Naive thymus-derived CD4-positive, alpha-beta T cell (primary cell): ENCODE data around the gene TRIM33. TPM values are rescaled to one million over a fixed set of nuclear protein-coding genes. Genes with fewer than 3 reads are reported as not detected.

Experiments used
- ATAC-seq: fragments of 150-1000 bp; cut with Tn5 transposase; 2 replicates; pipeline ENCODE4 v1.10.0; 2021; ENCODE audit warnings: mild to moderate bottlenecking, moderate library complexity
- CTCF ChIA-PET: fragments of 350-600 bp; sonication (Branson Sonifier 250); formaldehyde crosslinking; loops from one replicate; lab custom pipeline; 2021; ENCODE audit warnings: antibody characterized with exemption; lab: Charles Lee
- POLR2A ChIA-PET: fragments of 350-600 bp; sonication (Branson Sonifier 250); formaldehyde crosslinking; loops from one replicate; lab custom pipeline; 2021; ENCODE audit warnings: antibody characterized with exemption, inconsistent platforms; lab: Charles Lee
- DNase-seq, 9 donors: peaks; one replicate each; pipeline versions ENCODE4 v3.0.0 to v3.0.0-alpha.2; 2020 to 2022; ENCODE audit warnings: mixed read lengths in 1 of 9
- H3K27ac ChIP-seq: one replicate; pipeline ENCODE4 v1.7.0; 2013; ENCODE audit warnings: mild to moderate bottlenecking, low read depth, low read length, moderate library complexity
- H3K27me3 ChIP-seq, 2 donors: one replicate each; pipeline ENCODE4 v1.7.0; 2013; ENCODE audit warnings: low read length in 2 of 2, mild to moderate bottlenecking in 2 of 2, moderate library complexity in 2 of 2; ENCODE audit not compliant: control insufficient read depth in 2 of 2, insufficient read depth in 2 of 2
- H3K36me3 ChIP-seq, 3 experiments: 1 replicate in 2 of 3; 2 replicates in 1 of 3; pipeline ENCODE4 v1.7.0; 2013; ENCODE audit warnings: low read length in 3 of 3, mild to moderate bottlenecking in 3 of 3, moderate library complexity in 1 of 3; ENCODE audit not compliant: insufficient read depth in 3 of 3, control insufficient read depth in 2 of 3
- H3K4me1 ChIP-seq, 2 donors: one replicate each; pipeline ENCODE4 v1.7.0; 2013; ENCODE audit warnings: low read length in 2 of 2, mild to moderate bottlenecking in 2 of 2, moderate library complexity in 1 of 2; ENCODE audit not compliant: control insufficient read depth in 2 of 2, insufficient read depth in 2 of 2
- H3K4me3 ChIP-seq: 2 replicates; pipeline ENCODE4 v1.7.0; 2013; ENCODE audit warnings: mild to moderate bottlenecking, low read length
- H3K9me3 ChIP-seq, 3 experiments: 1 replicate in 2 of 3; 2 replicates in 1 of 3; pipeline ENCODE4 v1.7.0; 2013; ENCODE audit warnings: low read length in 3 of 3; ENCODE audit not compliant: control insufficient read depth in 2 of 3
- H3K27ac Mint-ChIP-seq, 9 donors: one replicate each; pipeline ENCODE4 v1.8.0; 2020 to 2022; ENCODE audit warnings: mixed read lengths in 9 of 9, mild to moderate bottlenecking in 8 of 9, moderate library complexity in 5 of 9, inconsistent platforms in 2 of 9
- H3K27me3 Mint-ChIP-seq, 5 donors: one replicate each; pipeline ENCODE4 v1.8.0; 2021 to 2022; ENCODE audit warnings: mixed read lengths in 5 of 5, mild to moderate bottlenecking in 1 of 5
- H3K36me3 Mint-ChIP-seq, 5 donors: one replicate each; pipeline ENCODE4 v1.8.0; 2020 to 2022; ENCODE audit warnings: mixed read lengths in 5 of 5, mild to moderate bottlenecking in 3 of 5, inconsistent platforms in 1 of 5
- H3K4me1 Mint-ChIP-seq, 7 donors: one replicate each; pipeline ENCODE4 v1.8.0; 2020 to 2022; ENCODE audit warnings: mixed read lengths in 7 of 7, mild to moderate bottlenecking in 3 of 7, inconsistent platforms in 1 of 7
- H3K4me3 Mint-ChIP-seq, 10 donors: one replicate each; pipeline ENCODE4 v1.8.0; 2020 to 2022; ENCODE audit warnings: mild to moderate bottlenecking in 10 of 10, mixed read lengths in 10 of 10, moderate library complexity in 6 of 10, inconsistent platforms in 2 of 10
- H3K9me3 Mint-ChIP-seq, 11 donors: one replicate each; pipeline ENCODE4 v1.8.0; 2020 to 2022; ENCODE audit warnings: mixed read lengths in 11 of 11, mild to moderate bottlenecking in 4 of 11, inconsistent platforms in 1 of 11, moderate library complexity in 1 of 11
- intact Hi-C, 2 donors: fragments of 100-400 bp; cut with micrococcal nuclease; formaldehyde crosslinking; loops; one replicate each; pipeline ENCODE4 v1.15.1; 2023
- polyA plus RNA-seq, 2 donors: library from polyadenylated mRNA; unstranded; fragments of 300-500 nt; fragmentation: Illumina TruSeq; gene quantifications; one replicate each; pipeline ENCODE4 v1.2.3, GENCODE V29; 2021
- total RNA-seq, 6 experiments: library from RNA in 5 of 6; stranded (reverse) in 5 of 6; gene quantifications; 1 replicate in 5 of 6; 2 replicates in 1 of 6; pipeline ENCODE4 v1.2.3 and lab custom pipeline; 2021 to 2026

TRIM33 gene
- 10 to 100 TPM; 43.8 to 57.6 (median 51.1) TPM for total RNA-seq
- 10 to 100 TPM; 28.7 to 45.4 TPM for polyA plus RNA-seq
- total RNA-seq (lab: John Stamatoyannopoulos, UW): 122 reads per million, percentile 87 among the genes with 10 or more reads in this experiment

- H3K4me1 Mint-ChIP-seq: peaks cover 41 to 63% (median 52%) of the 10 kb centered on the region in 7 donors
Observed at GRCh38 chr1:114511032-114511785, at the start of gene TRIM33. Gene TRIM33 (minus strand): TSS chr1:114511203. CDS start chr1:114511076, 127 bp downstream.

GRCh38 chr1:114559356-114559755 lies 48.4 kb upstream of the TRIM33 start:
- Mint-ChIP-seq H3K27me3 (no peaks in the 10 kb centered on the region), H3K4me3 (no peak overlapping the region), H3K36me3 (peaks cover 0 to 11% (median 4%) of the 10 kb centered on the region in 5 donors), H3K4me1 (peaks cover 0 to 3% (median 0%) of the 10 kb centered on the region in 7 donors), H3K27ac (no peak overlapping the region), H3K9me3 (peaks cover 0 to 2% (median 0%) of the 10 kb centered on the region in 11 donors)
- no peaks in the 10 kb centered on the region for H3K4me1 ChIP-seq
- POLR2A ChIA-PET: interaction anchor here (1.2 kb wide), 1 partner anchor 8 kb away, joined by 5 read pairs; no protein-coding TSS in a partner anchor
- CTCF ChIA-PET: interaction anchor here (0.7 to 1.1 kb wide), 2 partner anchors 8 to 1416 kb away, joined by 4 read pairs; no protein-coding TSS in a partner anchor
- no peak overlapping the region for H3K27ac ChIP-seq
- no peak overlapping the region for H3K4me3 ChIP-seq
- no peaks in the 10 kb centered on the region for H3K27me3 ChIP-seq
- no peaks in the 10 kb centered on the region for H3K36me3 ChIP-seq
- ATAC-seq (peak; percentile 37), DNase-seq (no peak)
- no peaks in the 10 kb centered on the region for H3K9me3 ChIP-seq
- intact Hi-C loops: loop anchor here (5.0 kb wide), 2 partner anchors 582 to 1417 kb away; partner anchors contain the start of gene OLFML3 (in 1 of the 2)

More at GRCh38 chr1:114511032-114511785, at the start of gene TRIM33:
- CTCF ChIA-PET: no interaction called here
- peak; percentile 91 to 95 (median 93) for DNase-seq
- Mint-ChIP-seq H3K4me3 (peak within 1 kb of the TSS; percentile 86 to 99 (median 97)), H3K27me3 (peaks cover 0 to 7% (median 0%) of the 10 kb centered on the region in 5 donors), H3K27ac (peak within 1 kb of the TSS; percentile 98 to 100 (median 99)), H3K9me3 (no peaks in the 10 kb centered on the region), H3K36me3 (peaks cover 0 to 16% (median 5%) of the 10 kb centered on the region in 5 donors)
- peak within 1 kb of the TSS; percentile 100 for H3K27ac ChIP-seq
- peak; percentile 89 for ATAC-seq
- no peaks in the 10 kb centered on the region for H3K9me3 ChIP-seq
- intact Hi-C loops: loop anchor here (1.0 to 10.0 kb wide), 17 partner anchors 42 to 1555 kb away; partner anchors contain the start of genes BCAS2 (in 2 of the 2), CSDE1 (in 2 of the 2), MAGI3 (in 2 of the 2) and NRAS (in 2 of the 2)
- H3K36me3 ChIP-seq: peaks cover 0 to 18% (median 0%) of the 10 kb centered on the region in 3 experiments
- peak within 1 kb of the TSS; percentile 71 for H3K4me3 ChIP-seq
- H3K27me3 ChIP-seq: no peaks in the 10 kb centered on the region
- peaks cover 22 to 29% of the 10 kb centered on the region in 2 donors for H3K4me1 ChIP-seq
- POLR2A ChIA-PET: interaction anchor here (0.7 to 3.1 kb wide), 24 partner anchors 13 to 1815 kb away, joined by 3 to 20 read pairs (median 4); partner anchors contain the start of genes BCAS2, CSDE1, DENND2C and NRAS

- no peaks in the 10 kb centered on the region for H3K36me3 ChIP-seq
- H3K27ac Mint-ChIP-seq: no peak overlapping the region
- ChIA-PET POLR2A (interaction anchor here (1.2 kb wide), 1 partner anchor 9 kb away, joined by 5 read pairs; no protein-coding TSS in a partner anchor), CTCF (no interaction called here)
- no peak overlapping the region for H3K4me3 ChIP-seq
- H3K4me1 ChIP-seq: no peaks in the 10 kb centered on the region
- H3K27me3 Mint-ChIP-seq: no peaks in the 10 kb centered on the region
- intact Hi-C loops: loop anchor here (1.0 to 5.0 kb wide), 4 partner anchors 212 to 1416 kb away; partner anchors contain the start of gene OLFML3 (in 1 of the 2)
- H3K27me3 ChIP-seq: no peaks in the 10 kb centered on the region
- peaks cover 0 to 3% (median 0%) of the 10 kb centered on the region in 7 donors for H3K4me1 Mint-ChIP-seq
- DNase-seq: peak in 4 of 9 donors; percentile 16 to 39 (median 25)
- H3K4me3 Mint-ChIP-seq: no peak overlapping the region
- H3K9me3 ChIP-seq: no peaks in the 10 kb centered on the region
- no peak overlapping the region for H3K27ac ChIP-seq
- no peak for ATAC-seq
- H3K36me3 Mint-ChIP-seq: peaks cover 0 to 10% (median 0%) of the 10 kb centered on the region in 5 donors
- peaks cover 0 to 2% (median 0%) of the 10 kb centered on the region in 11 donors for H3K9me3 Mint-ChIP-seq
Observed at GRCh38 chr1:114558544-114558943, 47.5 kb upstream of the TRIM33 start.

GRCh38 chr1:114554577-114554976 lies 43.6 kb upstream of the TRIM33 start:
- intact Hi-C loops: no loop called here
- Mint-ChIP-seq H3K4me1 (peaks cover 0 to 3% (median 0%) of the 10 kb centered on the region in 7 donors), H3K27me3 (peaks cover 0 to 3% (median 0%) of the 10 kb centered on the region in 5 donors), H3K27ac (no peak overlapping the region), H3K36me3 (no peaks in the 10 kb centered on the region), H3K9me3 (no peaks in the 10 kb centered on the region), H3K4me3 (no peak overlapping the region)
- Histone ChIP-seq H3K36me3 (no peaks in the 10 kb centered on the region), H3K27ac (no peak overlapping the region), H3K27me3 (no peaks in the 10 kb centered on the region), H3K4me3 (no peak overlapping the region), H3K4me1 (no peaks in the 10 kb centered on the region), H3K9me3 (no peaks in the 10 kb centered on the region)
- no peak for DNase-seq
- POLR2A ChIA-PET: no interaction called here
- ATAC-seq: no peak
- CTCF ChIA-PET: interaction anchor here (0.6 kb wide), 1 partner anchor 536 kb away, joined by 3 read pairs; no protein-coding TSS in a partner anchor

GRCh38 chr1:114552106-114552639 lies 41.2 kb upstream of the TRIM33 start:
- CTCF ChIA-PET: interaction anchor here (0.6 kb wide), 1 partner anchor 18 kb away, joined by 3 read pairs; no protein-coding TSS in a partner anchor
- POLR2A ChIA-PET: interaction anchor here (0.7 kb wide), 1 partner anchor 92 kb away, joined by 3 read pairs; no protein-coding TSS in a partner anchor
- Mint-ChIP-seq H3K9me3 (no peaks in the 10 kb centered on the region), H3K27me3 (peaks cover 0 to 3% (median 0%) of the 10 kb centered on the region in 5 donors), H3K27ac (no peak overlapping the region), H3K4me3 (no peak overlapping the region), H3K36me3 (no peaks in the 10 kb centered on the region), H3K4me1 (no peaks in the 10 kb centered on the region)
- Histone ChIP-seq H3K4me1 (no peaks in the 10 kb centered on the region), H3K27ac (no peak overlapping the region), H3K27me3 (no peaks in the 10 kb centered on the region), H3K9me3 (no peaks in the 10 kb centered on the region), H3K36me3 (no peaks in the 10 kb centered on the region), H3K4me3 (no peak overlapping the region)
- intact Hi-C loops: no loop called here
- ATAC-seq (no peak), DNase-seq (no peak)

GRCh38 chr1:114551400-114551799 lies 40.4 kb upstream of the TRIM33 start:
- intact Hi-C loops: no loop called here
- Histone ChIP-seq H3K36me3 (no peaks in the 10 kb centered on the region), H3K9me3 (no peaks in the 10 kb centered on the region), H3K27me3 (no peaks in the 10 kb centered on the region), H3K4me3 (no peak overlapping the region), H3K27ac (no peak overlapping the region), H3K4me1 (no peaks in the 10 kb centered on the region)
- no peak for DNase-seq
- H3K4me1 Mint-ChIP-seq: no peaks in the 10 kb centered on the region
- ChIA-PET POLR2A (no interaction called here), CTCF (interaction anchor here (0.6 kb wide), 1 partner anchor 18 kb away, joined by 3 read pairs; no protein-coding TSS in a partner anchor)
- H3K36me3 Mint-ChIP-seq: no peaks in the 10 kb centered on the region
- H3K4me3 Mint-ChIP-seq: no peak overlapping the region
- H3K9me3 Mint-ChIP-seq: no peaks in the 10 kb centered on the region
- H3K27ac Mint-ChIP-seq: no peak overlapping the region
- peaks cover 0 to 3% (median 0%) of the 10 kb centered on the region in 5 donors for H3K27me3 Mint-ChIP-seq
- ATAC-seq: no peak
